Measurements from ENCODE around the gene LARGE2.
A peak's percentile ranks its signal among the peaks of the same experiment; 100 is the strongest.
"Not testable (repeated sequence)": the region's sequence is repeated elsewhere in the genome, so short reads cannot be mapped to it uniquely, and the experiment has no call there.

Gene LARGE2

DNA sequence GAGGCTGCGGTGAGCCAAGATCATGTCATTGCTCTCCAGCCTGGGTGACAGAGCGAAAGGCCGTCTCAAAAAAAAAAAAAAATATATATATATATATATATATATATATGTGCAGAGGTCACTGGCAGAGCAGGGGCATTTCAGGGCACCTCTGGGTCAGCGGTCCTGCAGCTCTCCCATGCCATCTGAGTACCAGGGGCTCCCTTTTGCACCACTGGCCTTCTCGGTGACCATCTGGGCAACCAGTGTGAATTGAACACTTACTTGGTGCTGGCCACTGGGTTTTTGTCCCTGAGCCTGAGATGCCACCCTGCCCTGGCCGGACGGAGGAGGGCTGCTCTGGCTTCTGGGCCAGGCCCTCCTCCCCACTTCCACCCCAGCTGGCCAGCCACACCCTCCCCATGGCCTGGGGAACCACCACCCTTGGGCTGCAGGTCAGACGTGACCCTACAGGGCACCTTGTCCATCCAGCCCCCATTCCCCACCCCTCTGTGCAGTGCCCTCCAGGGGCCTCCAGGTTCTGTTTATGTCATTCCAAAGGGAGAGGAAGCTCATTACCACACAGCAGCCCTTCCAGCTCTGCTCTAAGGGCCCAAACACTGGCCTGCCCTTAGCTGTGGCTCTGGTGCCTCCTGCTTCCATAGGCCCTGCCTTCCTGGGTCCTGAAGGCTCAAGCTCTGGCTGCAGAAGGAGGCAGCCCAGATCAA, 26.8 kb upstream of the LARGE2 start:
- DNase-seq (ENCODE audit: low read depth in 2 of 2) = no peak

DNA sequence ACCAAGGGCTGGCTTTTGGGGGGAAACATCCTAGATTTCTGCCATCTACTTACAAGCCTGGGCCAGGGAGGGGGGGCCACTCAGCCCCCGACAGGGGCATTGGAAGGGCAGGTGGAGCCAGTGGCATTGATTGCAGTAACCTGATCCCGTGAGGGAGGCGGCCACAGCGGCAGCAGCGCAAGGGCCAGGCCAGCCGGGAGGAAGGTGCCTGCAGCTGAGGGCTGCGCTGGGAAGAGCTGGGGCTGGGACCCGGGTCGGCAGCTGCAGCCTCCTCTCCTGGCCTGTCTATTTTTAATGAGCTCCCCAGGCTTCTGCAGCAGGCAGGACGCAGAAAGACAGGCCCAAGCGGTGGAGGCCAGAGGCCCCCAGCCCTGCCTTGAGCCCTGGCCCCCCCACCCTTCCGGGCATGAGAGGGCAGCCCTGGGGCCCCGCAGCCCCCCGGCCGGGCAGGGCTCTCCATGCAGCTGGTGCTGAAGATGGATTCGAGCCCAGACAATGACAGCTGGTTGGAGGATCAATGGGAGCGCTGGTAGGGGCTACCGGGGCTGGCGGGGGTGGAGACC, 26.0 kb upstream of the LARGE2 start:
- no peak for DNase-seq (ENCODE audit: low read depth in 2 of 2)

DNA sequence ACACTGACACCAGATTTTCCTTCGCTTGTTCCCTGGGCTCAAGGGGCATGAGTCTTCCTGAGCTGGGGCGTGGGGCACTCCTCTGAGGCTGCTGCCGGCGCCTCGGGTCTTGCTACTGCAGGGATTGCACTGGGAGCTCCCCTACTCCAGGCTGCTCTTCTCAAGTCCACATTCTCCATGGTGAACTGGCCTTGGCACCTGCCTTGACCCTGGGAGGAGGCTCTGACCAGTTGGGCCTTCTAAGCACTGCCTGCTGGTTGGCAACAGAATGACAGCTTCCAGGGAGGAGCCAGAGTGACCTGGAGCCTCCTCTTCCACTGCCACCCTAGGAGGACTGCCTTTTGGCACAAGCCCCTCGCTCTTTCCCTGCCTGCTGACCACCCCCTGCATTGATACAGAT, 24.9 kb upstream of the LARGE2 start:
- DNase-seq (ENCODE audit: low read depth in 2 of 2) = no peak

DNA sequence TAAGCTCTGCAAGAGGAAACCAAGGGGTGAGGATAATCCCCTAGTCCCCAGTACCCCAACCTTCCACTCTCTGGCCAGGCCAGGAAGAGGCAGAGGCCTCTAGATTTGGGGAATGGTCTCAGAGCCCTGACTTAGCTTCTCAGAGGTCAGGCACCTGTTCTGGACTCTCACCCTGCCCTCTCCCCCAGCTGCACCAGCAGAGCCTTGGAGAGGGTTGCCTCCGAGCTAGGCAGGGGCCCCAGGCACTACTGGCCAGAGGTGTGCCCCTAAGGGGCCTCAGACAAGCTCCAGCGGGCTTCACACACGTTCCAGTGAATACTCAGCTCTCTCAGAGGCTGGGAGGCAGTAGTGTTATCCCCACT, 23.4 kb upstream of the LARGE2 start:
- no peak for DNase-seq (ENCODE audit: low read depth in 2 of 2)

DNA sequence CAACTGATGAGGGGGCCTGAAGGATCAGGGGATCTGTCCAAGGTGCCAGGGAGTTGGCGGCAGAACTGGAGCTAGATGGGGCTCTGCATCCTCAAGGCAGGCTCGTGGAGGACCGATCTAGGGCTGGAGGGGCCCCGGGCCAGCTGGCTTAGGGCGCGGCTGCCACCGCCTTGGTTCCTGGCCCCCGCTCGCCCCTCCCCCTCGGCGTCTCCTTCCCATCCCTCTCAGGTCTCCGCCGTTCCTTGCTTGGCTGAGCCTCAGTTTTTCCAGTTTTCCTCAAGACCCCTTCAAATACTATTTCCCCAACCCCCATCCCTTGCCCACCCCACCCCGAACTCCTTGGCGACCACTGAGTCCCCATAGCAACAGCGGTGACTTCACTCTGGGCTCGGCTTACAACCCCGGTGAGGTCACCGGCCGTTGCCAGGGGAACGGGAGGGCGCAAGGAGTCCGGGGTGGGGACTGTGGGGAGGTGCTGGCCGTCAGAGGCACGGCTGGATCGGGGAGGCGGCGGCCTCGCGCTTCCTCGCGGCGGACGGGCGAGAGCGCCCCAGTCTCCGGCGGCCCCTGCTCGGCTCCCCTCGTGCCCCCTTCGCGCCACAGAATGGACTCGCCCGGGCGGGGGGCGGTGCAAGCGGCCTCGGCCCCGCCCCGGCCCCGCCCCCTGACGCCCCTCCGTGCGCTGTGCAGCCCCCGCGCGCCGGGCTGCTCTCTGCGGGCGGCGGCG, 22.8 kb upstream of the LARGE2 start:
- peak; percentile 65 for DNase-seq (ENCODE audit: low read depth in 2 of 2)

DNA sequence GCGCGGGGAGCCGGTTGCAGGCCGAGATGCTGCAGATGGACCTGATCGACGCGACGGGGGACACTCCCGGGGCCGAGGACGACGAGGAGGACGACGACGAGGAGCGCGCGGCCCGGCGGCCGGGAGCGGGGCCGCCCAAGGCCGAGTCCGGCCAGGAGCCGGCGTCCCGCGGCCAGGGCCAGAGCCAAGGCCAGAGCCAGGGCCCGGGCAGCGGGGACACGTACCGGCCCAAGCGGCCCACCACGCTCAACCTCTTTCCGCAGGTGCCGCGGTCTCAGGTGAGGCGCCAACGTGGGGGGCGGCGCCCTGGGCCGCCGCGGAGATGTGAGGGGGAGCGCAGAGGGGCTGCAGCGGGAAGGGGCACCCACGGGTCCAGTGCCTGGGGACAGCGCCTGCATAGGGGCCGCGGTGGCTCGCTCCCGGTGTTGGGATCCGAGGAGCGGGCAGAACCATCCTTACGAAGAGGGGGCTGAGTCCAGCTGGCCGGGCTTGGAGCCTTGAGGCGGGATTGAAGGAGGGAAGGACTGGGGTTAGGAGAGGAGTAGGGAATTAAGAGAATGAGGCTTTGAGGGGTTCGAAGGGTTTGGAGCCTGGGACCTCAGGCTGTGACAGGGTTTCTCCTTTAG, 22.2 kb upstream of the LARGE2 start:
- DNase-seq (ENCODE audit: low read depth in 2 of 2) = not testable (repeated sequence)

DNA sequence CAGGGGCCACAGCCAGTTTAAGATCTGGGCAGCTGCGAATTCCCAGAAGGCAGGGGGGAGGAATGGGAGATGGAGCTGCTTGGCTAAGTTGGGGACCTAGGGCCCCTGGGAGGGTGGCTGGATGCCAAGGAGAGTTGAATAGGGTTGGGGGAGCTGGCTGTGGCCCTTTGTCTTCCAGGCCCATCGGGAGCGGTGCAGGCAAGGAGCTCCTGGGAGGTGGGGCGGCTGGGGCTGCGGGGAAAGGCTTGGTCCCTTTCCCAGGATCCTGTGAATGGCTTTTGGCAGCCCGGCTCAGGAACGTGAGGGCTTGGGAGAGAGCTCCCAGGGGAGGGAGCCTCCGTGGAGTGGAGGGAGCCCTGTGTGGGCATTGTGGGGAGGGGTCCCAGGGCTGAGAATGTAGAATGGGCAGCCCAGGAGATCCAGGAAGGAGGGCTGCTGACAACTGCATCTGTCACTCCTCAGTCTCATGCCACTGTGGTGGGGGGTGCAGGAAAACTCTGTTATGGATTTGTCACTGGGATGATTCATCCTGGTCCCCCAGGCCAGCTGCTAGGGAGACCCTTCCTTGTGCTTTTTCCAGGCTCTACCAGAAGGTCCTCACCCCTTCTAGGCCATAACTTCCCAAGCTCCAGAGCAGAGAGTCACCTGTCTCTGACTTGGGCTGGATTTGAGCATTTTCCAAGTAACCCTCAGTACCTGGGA, 21.4 kb upstream of the LARGE2 start:
- no peak for DNase-seq (ENCODE audit: low read depth in 2 of 2)

DNA sequence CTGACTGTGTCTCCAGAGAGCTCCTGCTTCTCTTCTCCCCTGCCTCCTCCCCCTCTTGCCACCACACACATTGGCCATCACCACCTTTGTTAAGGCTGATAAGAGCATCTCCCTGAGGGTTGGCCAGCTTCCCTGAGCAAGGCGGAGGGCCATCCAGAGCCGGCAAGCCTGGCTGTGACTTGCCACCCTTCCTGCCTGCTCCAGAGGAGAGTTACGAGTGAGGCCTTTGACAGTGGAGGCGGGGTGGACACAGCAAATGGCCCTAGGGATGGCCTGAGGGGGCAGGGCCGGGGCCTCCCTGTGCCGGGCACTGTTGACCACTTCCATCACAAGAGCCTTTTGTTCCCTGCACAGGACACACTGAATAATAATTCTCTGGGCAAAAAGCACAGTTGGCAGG, 20.8 kb upstream of the LARGE2 start:
- DNase-seq (ENCODE audit: low read depth in 2 of 2) = no peak

DNA sequence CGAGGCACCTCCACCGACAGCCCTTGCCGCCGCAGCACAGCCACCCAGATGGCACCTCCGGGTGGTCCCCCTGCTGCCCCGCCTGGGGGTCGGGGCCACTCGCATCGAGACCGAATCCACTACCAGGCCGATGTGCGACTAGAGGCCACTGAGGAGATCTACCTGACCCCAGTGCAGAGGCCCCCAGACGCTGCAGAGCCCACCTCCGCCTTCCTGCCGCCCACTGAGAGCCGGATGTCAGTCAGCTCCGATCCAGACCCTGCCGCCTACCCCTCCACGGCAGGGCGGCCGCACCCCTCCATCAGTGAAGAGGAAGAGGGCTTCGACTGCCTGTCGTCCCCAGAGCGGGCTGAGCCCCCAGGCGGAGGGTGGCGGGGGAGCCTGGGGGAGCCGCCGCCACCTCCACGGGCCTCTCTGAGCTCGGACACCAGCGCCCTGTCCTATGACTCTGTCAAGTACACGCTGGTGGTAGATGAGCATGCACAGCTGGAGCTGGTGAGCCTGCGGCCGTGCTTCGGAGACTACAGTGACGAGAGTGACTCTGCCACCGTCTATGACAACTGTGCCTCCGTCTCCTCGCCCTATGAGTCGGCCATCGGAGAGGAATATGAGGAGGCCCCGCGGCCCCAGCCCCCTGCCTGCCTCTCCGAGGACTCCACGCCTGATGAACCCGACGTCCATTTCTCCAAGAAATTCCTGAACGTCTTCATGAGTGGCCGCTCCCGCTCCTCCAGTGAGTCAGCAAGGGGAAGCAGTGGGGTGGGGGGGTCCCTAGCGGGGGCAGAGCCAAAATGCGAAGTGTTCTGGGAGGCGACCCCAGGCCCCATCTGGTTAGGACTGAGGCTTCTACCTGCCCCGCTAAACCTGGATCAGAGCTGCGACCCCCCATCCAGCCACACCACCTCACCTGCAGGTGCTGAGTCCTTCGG, 19.7 kb upstream of the LARGE2 start:
- DNase-seq (ENCODE audit: low read depth in 2 of 2) = no peak

DNA sequence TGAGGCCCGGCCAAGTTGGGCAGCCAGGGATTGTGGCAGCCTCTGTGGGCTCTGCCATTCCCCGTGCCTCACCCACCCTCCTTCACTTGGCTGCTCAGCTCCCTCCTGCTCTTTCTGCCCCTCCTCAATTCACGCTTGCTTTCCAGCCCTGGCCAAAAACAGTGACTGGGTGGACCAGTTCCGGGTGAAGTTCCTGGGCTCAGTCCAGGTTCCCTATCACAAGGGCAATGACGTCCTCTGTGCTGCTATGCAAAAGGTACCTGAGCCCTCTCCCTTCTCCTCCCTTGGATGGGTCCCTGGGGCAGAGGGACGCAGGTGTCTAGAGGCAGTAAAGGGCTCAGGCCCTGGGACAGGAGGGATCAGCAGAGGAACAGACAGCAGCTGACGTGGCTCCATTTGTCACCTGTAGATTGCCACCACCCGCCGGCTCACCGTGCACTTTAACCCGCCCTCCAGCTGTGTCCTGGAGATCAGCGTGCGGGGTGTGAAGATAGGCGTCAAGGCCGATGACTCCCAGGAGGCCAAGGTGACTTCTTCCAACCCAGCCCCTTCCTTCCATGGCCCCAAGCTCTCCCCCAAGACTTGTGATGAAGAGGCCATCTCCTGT, 18.0 kb upstream of the LARGE2 start:
- no peak for DNase-seq (ENCODE audit: low read depth in 2 of 2)

DNA sequence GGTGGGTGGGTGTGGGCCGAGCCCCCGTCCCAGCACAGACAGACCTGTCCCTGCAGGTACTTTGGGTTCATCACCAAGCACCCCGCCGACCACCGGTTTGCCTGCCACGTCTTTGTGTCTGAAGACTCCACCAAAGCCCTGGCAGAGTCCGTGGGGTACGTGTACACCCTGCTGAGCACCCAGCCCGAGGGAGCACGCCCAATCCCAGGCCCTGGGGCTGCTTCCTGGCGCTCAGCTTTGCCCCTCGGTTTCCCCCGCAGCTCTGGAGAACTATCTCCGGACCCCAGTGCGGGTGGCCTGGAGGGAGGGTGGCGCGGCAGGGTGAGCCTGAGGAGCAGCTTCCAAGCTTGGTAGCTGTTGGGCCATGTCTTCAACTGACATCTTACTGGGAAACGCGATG, 17.4 kb upstream of the LARGE2 start:
- DNase-seq (ENCODE audit: low read depth in 2 of 2) = no peak

DNA sequence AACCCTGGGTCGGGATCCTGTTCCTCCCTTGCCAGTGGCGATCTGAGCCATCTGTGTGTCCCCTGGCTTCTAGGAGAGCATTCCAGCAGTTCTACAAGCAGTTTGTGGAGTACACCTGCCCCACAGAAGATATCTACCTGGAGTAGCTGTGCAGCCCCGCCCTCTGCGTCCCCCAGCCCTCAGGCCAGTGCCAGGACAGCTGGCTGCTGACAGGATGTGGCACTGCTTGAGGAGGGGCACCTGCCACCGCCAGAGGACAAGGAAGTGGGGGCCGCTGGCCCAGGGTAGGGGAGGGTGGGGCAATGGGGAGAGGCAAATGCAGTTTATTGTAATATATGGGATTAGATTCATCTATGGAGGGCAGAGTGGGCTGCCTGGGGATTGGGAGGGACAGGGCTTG, 16.9 kb upstream of the LARGE2 start:
- DNase-seq (ENCODE audit: low read depth in 2 of 2) = not testable (repeated sequence)

DNA sequence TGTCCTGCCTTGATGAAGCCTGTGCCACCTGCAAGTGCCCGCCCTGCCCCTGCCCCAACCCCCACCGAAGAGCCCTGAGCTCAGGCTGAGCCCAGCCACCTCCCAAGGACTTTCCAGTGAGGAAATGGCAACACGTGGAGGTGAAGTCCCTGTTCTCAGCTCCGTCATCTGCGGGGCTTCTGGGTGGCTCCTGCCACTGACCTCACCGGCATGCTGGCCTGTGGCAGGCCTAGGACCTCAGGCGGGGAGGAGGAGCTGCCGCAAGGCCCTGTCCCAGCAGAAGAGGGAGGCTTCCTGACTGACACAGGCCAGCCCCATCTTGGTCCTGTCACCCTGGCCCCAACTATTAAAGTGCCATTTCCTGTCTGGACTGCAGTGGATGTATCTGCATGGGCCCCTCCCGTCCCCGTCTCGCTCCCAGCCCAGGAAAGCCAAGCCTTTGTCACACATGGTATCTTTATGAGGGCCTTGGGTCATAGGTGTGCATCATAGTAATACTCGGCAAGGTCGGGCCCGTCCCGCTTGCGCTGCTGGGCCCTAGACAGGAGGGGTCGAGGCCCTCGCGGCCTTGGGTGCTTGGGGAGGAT, 16.3 kb upstream of the LARGE2 start:
- no peak for DNase-seq (ENCODE audit: low read depth in 2 of 2)

DNA sequence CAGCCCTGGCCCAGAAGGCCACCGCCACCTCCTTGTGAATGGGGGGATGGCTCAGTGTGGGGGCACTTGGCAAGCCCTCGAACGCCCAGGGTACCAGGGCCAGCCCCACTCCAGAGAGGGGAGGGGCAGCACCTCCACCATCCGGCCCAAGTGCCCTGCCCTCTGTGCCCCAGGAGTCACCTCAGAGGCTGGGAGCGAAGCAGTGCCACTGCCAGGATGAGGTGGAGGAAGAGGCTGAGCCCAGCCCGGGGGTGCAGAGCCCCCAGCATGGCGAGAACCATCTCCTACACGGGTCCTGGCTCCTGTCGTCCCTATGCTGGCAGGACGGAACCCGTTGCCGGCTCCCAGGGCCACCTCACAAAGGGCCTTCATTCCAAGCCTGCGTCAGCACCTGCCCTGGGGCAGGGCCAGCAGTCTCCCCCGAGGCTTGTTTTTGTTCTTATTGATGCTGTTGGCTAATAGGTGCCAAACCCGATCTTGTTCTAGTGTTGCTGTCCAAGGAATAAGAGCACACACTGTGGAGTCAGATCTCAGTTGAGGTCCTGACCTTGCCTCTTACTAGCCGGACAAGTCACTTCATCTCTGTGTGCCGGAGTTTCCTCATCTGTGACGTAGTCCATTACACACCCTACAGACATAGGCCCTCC, 15.4 kb upstream of the LARGE2 start, which contains the start of gene FREY1:
Gene FREY1 (minus strand): TSS at position 307 of the 647 bp plus-strand sequence. CDS start 26 bp downstream, at position 281.
- DNase-seq (ENCODE audit: low read depth in 2 of 2) = no peak

DNA sequence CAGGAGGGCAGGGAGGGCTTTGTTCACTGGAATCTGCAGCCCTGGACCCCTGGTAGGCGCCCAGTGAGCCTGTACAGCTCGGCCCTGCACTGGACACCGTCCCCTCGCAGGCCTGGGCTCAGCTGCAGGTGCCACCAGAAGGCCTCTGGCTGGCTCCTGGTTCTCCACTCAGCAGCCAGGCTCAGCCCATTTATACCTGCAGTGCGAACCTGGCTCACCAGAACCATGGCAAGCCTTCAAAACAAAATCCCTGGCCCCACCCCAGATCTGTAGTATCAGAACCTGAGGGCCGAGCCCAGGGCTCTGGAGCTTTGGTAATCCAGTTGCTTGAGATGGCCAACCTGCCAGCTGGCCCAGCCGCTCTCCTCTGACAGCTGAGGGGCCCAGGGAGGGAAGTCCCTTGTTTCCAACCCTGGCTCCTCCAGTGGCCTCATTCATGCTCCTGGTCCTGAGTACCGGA, 14.5 kb upstream of the LARGE2 start:
- DNase-seq (ENCODE audit: low read depth in 2 of 2) = no peak

DNA sequence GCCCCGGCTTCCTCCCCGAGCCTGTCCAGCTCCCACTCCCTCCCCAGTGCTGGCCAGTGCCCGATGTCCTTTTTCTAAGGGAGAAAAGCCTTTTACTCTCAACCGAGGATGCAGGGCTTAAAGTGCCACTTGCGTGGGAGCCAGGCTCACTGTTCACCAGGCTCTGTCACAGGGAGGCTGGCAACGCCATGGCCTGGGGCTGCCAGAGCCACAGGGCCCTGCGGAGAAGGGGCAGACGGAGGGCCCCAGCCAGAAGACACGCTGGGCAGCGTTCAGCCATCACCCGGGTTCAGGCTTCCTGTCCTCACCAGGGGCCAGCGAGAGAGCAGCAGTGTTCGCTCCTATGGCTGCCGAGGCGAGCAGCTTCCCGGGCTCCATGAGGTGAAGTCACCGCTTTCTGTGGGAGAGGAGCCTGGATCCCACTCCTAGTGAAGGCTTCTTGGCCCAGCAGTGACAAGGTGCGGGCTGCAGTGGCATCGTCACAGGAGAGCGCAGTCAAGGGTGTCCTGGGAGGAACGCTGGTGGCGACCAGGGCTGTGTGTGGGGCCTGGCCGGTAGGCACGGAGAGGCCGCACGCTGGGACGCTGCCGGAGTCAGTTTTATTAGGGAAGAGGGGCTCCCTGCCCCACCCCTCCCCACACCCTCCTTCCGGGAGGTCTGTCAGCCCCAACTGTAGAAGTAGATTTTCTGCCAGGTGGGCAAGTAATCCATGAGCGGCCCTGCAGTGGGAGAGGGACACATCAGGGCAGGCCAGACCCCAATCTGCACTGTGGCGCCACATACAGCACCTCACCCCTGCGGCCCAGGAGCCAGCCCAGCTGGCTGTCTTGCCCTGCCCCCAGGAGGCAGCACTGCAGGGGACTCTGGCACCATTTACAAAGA, 12.6 kb upstream of the LARGE2 start:
- DNase-seq (ENCODE audit: low read depth in 2 of 2) = no peak

DNA sequence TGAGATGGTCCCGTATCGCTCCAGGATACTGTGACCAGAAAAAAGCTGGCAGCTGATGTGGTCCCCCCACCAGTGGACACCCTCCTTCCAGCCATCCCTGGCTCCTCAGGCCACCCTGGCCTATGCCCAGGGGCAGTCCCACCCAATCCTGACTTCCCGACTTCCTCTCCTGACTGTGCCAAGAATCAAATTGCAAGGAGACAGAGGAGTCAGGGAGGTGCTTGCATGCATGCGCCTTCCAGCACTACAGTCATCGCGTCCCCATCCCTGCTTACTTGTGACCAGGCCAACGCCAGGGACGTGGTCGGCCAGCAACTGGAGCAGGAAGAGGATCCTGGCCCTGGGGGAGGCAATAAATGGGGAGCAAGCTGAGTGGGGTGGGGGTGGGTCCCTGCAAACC, 11.8 kb upstream of the LARGE2 start:
- no peak for DNase-seq (ENCODE audit: low read depth in 2 of 2)

DNA sequence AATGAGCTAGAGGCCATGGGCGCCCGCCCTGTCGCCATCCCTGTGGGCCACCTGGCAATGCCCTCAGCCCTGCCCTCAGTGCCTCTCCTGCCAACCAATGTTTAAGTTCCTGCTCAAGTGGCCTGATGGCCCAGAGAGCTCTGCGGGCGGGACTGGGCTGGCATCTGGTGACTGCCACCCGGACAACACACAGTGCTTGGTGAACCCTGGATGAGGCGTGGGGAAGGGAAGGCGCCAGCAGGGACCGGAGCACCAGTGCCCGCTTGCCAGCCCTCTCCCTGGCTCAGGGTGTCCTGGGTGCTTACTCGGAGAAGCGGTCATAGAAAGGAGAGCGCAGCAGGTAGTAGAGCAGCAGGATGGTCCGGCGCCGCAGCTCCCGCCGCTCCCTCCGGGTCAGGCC, 8.9 kb upstream of the LARGE2 start:
- DNase-seq (ENCODE audit: low read depth in 2 of 2) = no peak

Data from stimulated activated CD8-positive, alpha-beta memory T cell treated with anti-CD3 and anti-CD28 coated beads, Interleukin-2, amount 100 ng/mL, for 48 hours (primary cell).